ENCODE data around the gene WNT1.

- TF ChIP-seq CTCF (IDR thresholded peaks at IDR 0.05) (no peak), EP300 (IDR thresholded peaks at IDR 0.05) (no peak)
Observed at GRCh38 chr12:48998497-48999353, 20.6 kb downstream of the WNT1 start.
